BLaER1 (cell line): Measurements from ENCODE around the gene ARID3B.

Experiments
- H3K27ac ChIP-seq: shearing (Covaris generic); formaldehyde crosslinking; 2 replicates; pipeline ENCODE4 v1.8.1; 2022
- H3K27me3 ChIP-seq: shearing (Covaris generic); formaldehyde crosslinking; 2 replicates; pipeline ENCODE4 v1.8.1; 2022
- H3K36me3 ChIP-seq: shearing (Covaris generic); formaldehyde crosslinking; 2 replicates; pipeline ENCODE4 v1.8.1; 2022
- H3K4me1 ChIP-seq: shearing (Covaris generic); formaldehyde crosslinking; 2 replicates; pipeline ENCODE4 v1.8.1; 2022
- H3K4me2 ChIP-seq: shearing (Covaris generic); formaldehyde crosslinking; 2 replicates; pipeline ENCODE4 v1.8.1; 2022
- H3K4me3 ChIP-seq: shearing (Covaris generic); formaldehyde crosslinking; 2 replicates; pipeline ENCODE4 v1.8.1; 2022
- H3K9ac ChIP-seq: shearing (Covaris generic); formaldehyde crosslinking; 2 replicates; pipeline ENCODE4 v1.8.1; 2022
- H3K9me3 ChIP-seq: shearing (Covaris generic); formaldehyde crosslinking; 2 replicates; pipeline ENCODE4 v1.8.1; 2022
- H4K20me1 ChIP-seq: shearing (Covaris generic); formaldehyde crosslinking; 2 replicates; pipeline ENCODE4 v1.8.1; 2022
- Cebpa-rat ChIP-seq: shearing (Covaris generic); IDR thresholded peaks from 2 replicates; pipeline ENCODE4 v1.8.1; 2022

Gene ARID3B

GRCh38 chr15:74540761-74541493, at the start of gene ARID3B:
ARID3B (plus strand) TSS chr15:74541220; CDS start chr15:74543937, 2,717 bp downstream.
- H3K4me1 ChIP-seq = peaks cover 43% of the 10 kb centered on the region
- peak within 1 kb of the TSS; percentile 99 for H3K4me2 ChIP-seq
- no peak for TF ChIP-seq Cebpa-rat
- no peaks in the 10 kb centered on the region for H3K9me3 ChIP-seq
- H3K27me3 ChIP-seq = peaks cover 17% of the 10 kb centered on the region; the same call in 1 of the 2 replicates
- H3K36me3 ChIP-seq = peaks cover 11% of the 10 kb centered on the region; the same call in 1 of the 2 replicates
- peak within 1 kb of the TSS; percentile 86 for H3K9ac ChIP-seq
- H4K20me1 ChIP-seq = peaks cover 45% of the 10 kb centered on the region
- H3K27ac ChIP-seq = peak within 1 kb of the TSS; percentile 76
- H3K4me3 ChIP-seq = peak within 1 kb of the TSS; percentile 92

GRCh38 chr15:74496648-74497047, 44.4 kb upstream of the ARID3B start:
- no peak overlapping the region for H3K27ac ChIP-seq
- H3K36me3 ChIP-seq = 0 out of 2 replicates have a peak, but pooled peaks cover 6% of the 10 kb centered on the region
- no peak overlapping the region for H3K9ac ChIP-seq

GRCh38 chr15:74497584-74497983, 43.4 kb upstream of the ARID3B start:
- Histone ChIP-seq H3K9ac (no peak overlapping the region), H3K9me3 (no peaks in the 10 kb centered on the region), H3K27me3 (no peaks in the 10 kb centered on the region), H3K27ac (no peak overlapping the region), H3K4me3 (no peak overlapping the region), H3K36me3 (0 out of 2 replicates have a peak, but pooled peaks cover 11% of the 10 kb centered on the region), H3K4me2 (no peak overlapping the region), H3K4me1 (no peaks in the 10 kb centered on the region), H4K20me1 (no peaks in the 10 kb centered on the region)
- TF ChIP-seq Cebpa-rat = no peak

More at GRCh38 chr15:74496648-74497047, 44.4 kb upstream of the ARID3B start:
- no peak for TF ChIP-seq Cebpa-rat
- Histone ChIP-seq H3K9me3 (no peaks in the 10 kb centered on the region), H3K4me3 (no peak overlapping the region), H3K4me2 (no peak overlapping the region), H3K4me1 (no peaks in the 10 kb centered on the region), H3K27me3 (no peaks in the 10 kb centered on the region), H4K20me1 (no peaks in the 10 kb centered on the region)

GRCh38 chr15:74499366-74499765, 41.7 kb upstream of the ARID3B start:
- no peaks in the 10 kb centered on the region for H3K9me3 ChIP-seq
- 0 out of 2 replicates have a peak, but pooled peaks cover 13% of the 10 kb centered on the region for H3K36me3 ChIP-seq
- H3K4me2 ChIP-seq = no peak overlapping the region
- no peak for TF ChIP-seq Cebpa-rat
- no peak overlapping the region for H3K27ac ChIP-seq
- no peaks in the 10 kb centered on the region for H3K27me3 ChIP-seq
- no peak overlapping the region for H3K9ac ChIP-seq
- no peaks in the 10 kb centered on the region for H3K4me1 ChIP-seq
- H3K4me3 ChIP-seq = no peak overlapping the region
- no peaks in the 10 kb centered on the region for H4K20me1 ChIP-seq

- H3K4me1 ChIP-seq = no peaks in the 10 kb centered on the region
- H3K27me3 ChIP-seq = no peaks in the 10 kb centered on the region
- H3K9me3 ChIP-seq = no peaks in the 10 kb centered on the region
- TF ChIP-seq Cebpa-rat = no peak
- no peak overlapping the region for H3K9ac ChIP-seq
- H4K20me1 ChIP-seq = no peaks in the 10 kb centered on the region
- 0 out of 2 replicates have a peak, but pooled peaks cover 9% of the 10 kb centered on the region for H3K36me3 ChIP-seq
- no peak overlapping the region for H3K4me2 ChIP-seq
- H3K27ac ChIP-seq = no peak overlapping the region
- H3K4me3 ChIP-seq = no peak overlapping the region
Measured at GRCh38 chr15:74500401-74500800, 40.6 kb upstream of the ARID3B start.

- no peak overlapping the region for H3K9ac ChIP-seq
- H3K4me2 ChIP-seq = no peak overlapping the region
- TF ChIP-seq Cebpa-rat = no peak
- no peaks in the 10 kb centered on the region for H3K27me3 ChIP-seq
- no peak overlapping the region for H3K27ac ChIP-seq
- no peaks in the 10 kb centered on the region for H4K20me1 ChIP-seq
- peaks cover 13% of the 10 kb centered on the region; the same call in 1 of the 2 replicates for H3K36me3 ChIP-seq
- H3K4me3 ChIP-seq = no peak overlapping the region
- no peaks in the 10 kb centered on the region for H3K4me1 ChIP-seq
- no peaks in the 10 kb centered on the region for H3K9me3 ChIP-seq
Measured at GRCh38 chr15:74502301-74502700, 38.7 kb upstream of the ARID3B start.

GRCh38 chr15:74504418-74504817, 36.6 kb upstream of the ARID3B start:
- Histone ChIP-seq H3K4me3 (no peak overlapping the region), H3K27ac (no peak overlapping the region), H3K9ac (no peak overlapping the region), H3K9me3 (no peaks in the 10 kb centered on the region), H4K20me1 (no peaks in the 10 kb centered on the region), H3K4me2 (no peak overlapping the region), H3K36me3 (peaks cover 13% of the 10 kb centered on the region; the same call in 1 of the 2 replicates), H3K4me1 (no peaks in the 10 kb centered on the region), H3K27me3 (no peaks in the 10 kb centered on the region)
- TF ChIP-seq Cebpa-rat = no peak

- Histone ChIP-seq H3K27ac (no peak overlapping the region), H3K4me1 (no peaks in the 10 kb centered on the region), H3K4me2 (no peak overlapping the region), H3K9me3 (no peaks in the 10 kb centered on the region), H3K4me3 (no peak overlapping the region), H3K36me3 (peaks cover 13% of the 10 kb centered on the region; the same call in 1 of the 2 replicates), H3K9ac (no peak overlapping the region), H3K27me3 (no peaks in the 10 kb centered on the region), H4K20me1 (no peaks in the 10 kb centered on the region)
- no peak for TF ChIP-seq Cebpa-rat
Measured at GRCh38 chr15:74504836-74505235, 36.2 kb upstream of the ARID3B start.

- Histone ChIP-seq H3K4me3 (no peak overlapping the region), H3K36me3 (peaks cover 13% of the 10 kb centered on the region; the same call in 1 of the 2 replicates), H3K4me2 (no peak overlapping the region), H3K27ac (no peak overlapping the region), H3K9me3 (no peaks in the 10 kb centered on the region), H3K4me1 (peaks cover 2% of the 10 kb centered on the region; the same call in 1 of the 2 replicates), H3K9ac (no peak overlapping the region), H3K27me3 (no peaks in the 10 kb centered on the region), H4K20me1 (no peaks in the 10 kb centered on the region)
- TF ChIP-seq Cebpa-rat = no peak
Measured at GRCh38 chr15:74505837-74506514, 35.0 kb upstream of the ARID3B start.

- Histone ChIP-seq H3K4me3 (no peak overlapping the region), H3K9ac (no peak overlapping the region), H3K27me3 (no peaks in the 10 kb centered on the region), H4K20me1 (no peaks in the 10 kb centered on the region), H3K9me3 (no peaks in the 10 kb centered on the region), H3K4me2 (no peak overlapping the region), H3K27ac (no peak overlapping the region), H3K36me3 (peaks cover 13% of the 10 kb centered on the region; the same call in 1 of the 2 replicates), H3K4me1 (peaks cover 7% of the 10 kb centered on the region)
- no peak for TF ChIP-seq Cebpa-rat
Measured at GRCh38 chr15:74506515-74506840, 34.5 kb upstream of the ARID3B start.
